ENCODE results near the gene MT1F. TPM values are rescaled to one million over a fixed set of nuclear protein-coding genes. Genes with fewer than 3 reads are reported as not detected.

MT1F gene
- polyA plus RNA-seq, 3 donors = 48.4 to 77.2 (median 58.2) TPM

GRCh38 chr16:56679818-56680217 lies 22.1 kb downstream of the MT1F start:
- DNase-seq (ENCODE audit: extremely low read depth in 1 of 11, low read depth in 9 of 11, low spot score in 4 of 11) = no peak

GRCh38 chr16:56681939-56682702 lies 24.4 kb downstream of the MT1F start, which contains the start of gene MT1X:
Gene MT1X, plus strand, starts transcription at chr16:56682470. Its CDS starts 71 bp downstream, at chr16:56682541.
- DNase-seq (ENCODE audit: extremely low read depth in 1 of 11, low read depth in 9 of 11, low spot score in 4 of 11) = peak; percentile 49 to 82 (median 73)

- no peak for DNase-seq (ENCODE audit: extremely low read depth in 1 of 11, low read depth in 9 of 11, low spot score in 4 of 11)
Observed at GRCh38 chr16:56682703-56683397, 25.1 kb downstream of the MT1F start.

- no peak for DNase-seq (ENCODE audit: extremely low read depth in 1 of 11, low read depth in 9 of 11, low spot score in 4 of 11)
Observed at GRCh38 chr16:56683424-56684172, 25.8 kb downstream of the MT1F start.

GRCh38 chr16:56684256-56684925 lies 26.6 kb downstream of the MT1F start:
- DNase-seq (ENCODE audit: extremely low read depth in 1 of 11, low read depth in 9 of 11, low spot score in 4 of 11) = no peak

GRCh38 chr16:56684926-56685590 lies 27.3 kb downstream of the MT1F start:
- no peak for DNase-seq (ENCODE audit: extremely low read depth in 1 of 11, low read depth in 9 of 11, low spot score in 4 of 11)

- DNase-seq (ENCODE audit: extremely low read depth in 1 of 11, low read depth in 9 of 11, low spot score in 4 of 11) = no peak
Observed at GRCh38 chr16:56686758-56687157, 29.0 kb downstream of the MT1F start.

- DNase-seq (ENCODE audit: extremely low read depth in 1 of 11, low read depth in 9 of 11, low spot score in 4 of 11) = no peak
Observed at GRCh38 chr16:56688762-56689161, 31.0 kb downstream of the MT1F start.

GRCh38 chr16:56689171-56689570 lies 31.4 kb downstream of the MT1F start:
- DNase-seq (ENCODE audit: extremely low read depth in 1 of 11, low read depth in 9 of 11, low spot score in 4 of 11) = no peak

GRCh38 chr16:56690420-56691122 lies 32.8 kb downstream of the MT1F start:
- DNase-seq (ENCODE audit: extremely low read depth in 1 of 11, low read depth in 9 of 11, low spot score in 4 of 11) = no peak

- peak in 3 of 11 donors; percentile 26 to 50 (median 40) for DNase-seq (ENCODE audit: extremely low read depth in 1 of 11, low read depth in 9 of 11, low spot score in 4 of 11)
Observed at GRCh38 chr16:56691885-56692284, 34.1 kb downstream of the MT1F start.

- no peak for DNase-seq (ENCODE audit: extremely low read depth in 1 of 11, low read depth in 9 of 11, low spot score in 4 of 11)
Observed at GRCh38 chr16:56695246-56695645, 37.5 kb downstream of the MT1F start.

- no peak for DNase-seq (ENCODE audit: extremely low read depth in 1 of 11, low read depth in 9 of 11, low spot score in 4 of 11)
Observed at GRCh38 chr16:56697456-56698155, 39.8 kb downstream of the MT1F start.

GRCh38 chr16:56700195-56700594 lies 42.4 kb downstream of the MT1F start:
- DNase-seq (ENCODE audit: extremely low read depth in 1 of 11, low read depth in 9 of 11, low spot score in 4 of 11) = no peak

- no peak for DNase-seq (ENCODE audit: extremely low read depth in 1 of 11, low read depth in 9 of 11, low spot score in 4 of 11)
Observed at GRCh38 chr16:56700631-56701030, 42.9 kb downstream of the MT1F start.

GRCh38 chr16:56701534-56701933 lies 43.8 kb downstream of the MT1F start:
- no peak for DNase-seq (ENCODE audit: extremely low read depth in 1 of 11, low read depth in 9 of 11, low spot score in 4 of 11)

GRCh38 chr16:56702836-56703235 lies 45.1 kb downstream of the MT1F start:
- no peak for DNase-seq (ENCODE audit: extremely low read depth in 1 of 11, low read depth in 9 of 11, low spot score in 4 of 11)

Data from renal cortex interstitium (tissue), 11 donors.